ENCODE data around the gene ADM.

ADM gene

GRCh38 chr11:10310301-10310841, 5.5 kb downstream of the ADM start:
- no peak for DNase-seq

DNA sequence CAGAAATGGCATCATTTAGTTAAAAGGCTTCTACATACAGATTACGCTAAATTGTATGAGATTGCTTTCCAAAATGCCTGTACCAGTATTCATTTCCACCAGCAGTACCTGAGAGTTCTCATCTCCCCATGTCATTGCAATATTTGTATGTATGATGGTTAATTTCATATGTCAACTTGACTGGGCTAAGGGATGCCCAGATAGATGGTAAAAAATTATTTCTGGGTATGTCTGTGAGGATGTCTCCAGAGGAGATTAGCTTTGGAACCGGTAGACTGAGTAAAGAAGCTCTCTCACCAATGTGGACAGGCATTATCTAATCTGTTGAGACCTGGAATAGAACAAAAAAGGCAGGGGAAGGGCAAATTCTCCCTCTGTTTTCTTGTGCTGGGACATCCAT, 6.9 kb downstream of the ADM start:
- no peak for DNase-seq

DNA sequence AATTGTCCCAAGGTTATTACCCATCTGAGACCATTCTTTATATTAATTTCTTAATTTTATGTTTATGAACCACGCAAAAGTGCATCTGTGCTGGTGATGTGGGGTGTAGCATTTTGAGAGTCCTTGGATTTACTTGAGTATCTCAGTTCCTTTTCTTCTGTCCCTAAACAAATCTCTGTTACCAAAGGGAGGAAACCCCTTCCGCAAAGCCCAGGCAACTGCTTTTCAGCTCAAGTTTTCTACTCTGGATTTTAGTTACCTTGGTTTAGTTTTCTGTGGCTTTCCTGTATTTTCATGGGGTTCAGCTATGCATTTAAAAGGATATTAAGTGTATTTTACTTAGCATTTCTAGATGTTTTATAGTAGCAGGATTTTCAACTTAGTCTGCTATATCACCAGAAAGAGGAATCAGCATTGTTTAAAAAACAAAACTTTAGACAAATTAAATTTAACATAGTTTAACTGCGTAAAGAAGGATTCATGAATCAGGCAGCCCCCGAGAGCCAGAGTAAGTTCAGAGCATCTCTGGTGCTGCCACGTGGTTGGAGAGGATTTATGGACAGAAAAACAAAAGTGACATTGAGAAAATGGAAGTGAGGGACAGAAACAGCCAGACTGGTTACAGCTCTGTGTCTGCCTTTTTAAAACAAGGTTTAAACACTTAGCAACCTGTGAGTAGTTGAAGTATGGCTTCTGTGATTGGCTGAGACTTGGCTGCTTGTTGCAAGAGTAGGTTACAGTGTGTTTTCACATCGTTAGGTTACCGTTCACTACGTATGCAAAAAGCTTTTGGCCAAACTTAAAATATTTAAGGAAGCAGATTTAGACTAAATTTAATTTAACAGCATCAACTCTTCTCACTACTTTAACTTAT, 9.6 kb downstream of the ADM start:
- no peak for DNase-seq

GRCh38 chr11:10315083-10315482, 10.2 kb downstream of the ADM start:
- DNase-seq, result no peak

DNA sequence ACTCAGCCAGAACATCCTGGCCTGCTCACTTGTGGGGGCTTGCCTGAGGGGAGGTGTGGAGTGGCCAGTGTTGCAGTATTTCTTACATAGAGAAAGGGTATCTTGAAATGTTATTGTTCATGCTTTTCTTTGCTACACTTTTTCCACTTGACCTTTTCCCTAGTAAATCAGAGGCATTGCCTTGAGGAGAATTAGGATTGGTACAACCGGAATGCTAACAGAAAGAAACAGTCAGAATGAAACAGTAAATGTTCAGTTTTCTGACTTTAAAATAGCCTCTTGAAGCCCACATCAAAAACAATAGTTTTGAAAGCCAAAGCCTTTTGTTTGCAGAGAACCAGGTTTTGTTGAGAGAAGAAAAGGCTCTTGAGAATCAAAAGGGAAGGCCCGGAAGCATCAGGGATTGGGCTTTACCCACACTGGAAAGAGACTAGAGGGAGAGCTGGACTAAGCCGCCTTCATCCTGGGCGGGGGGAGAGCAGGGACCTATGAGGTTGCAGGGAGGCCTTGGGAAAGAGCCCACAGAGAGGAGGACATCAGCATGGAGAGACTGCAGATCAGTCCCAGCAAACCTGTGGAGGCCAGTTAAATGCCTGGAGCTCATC, 12.4 kb downstream of the ADM start:
- DNase-seq, result no peak

DNA sequence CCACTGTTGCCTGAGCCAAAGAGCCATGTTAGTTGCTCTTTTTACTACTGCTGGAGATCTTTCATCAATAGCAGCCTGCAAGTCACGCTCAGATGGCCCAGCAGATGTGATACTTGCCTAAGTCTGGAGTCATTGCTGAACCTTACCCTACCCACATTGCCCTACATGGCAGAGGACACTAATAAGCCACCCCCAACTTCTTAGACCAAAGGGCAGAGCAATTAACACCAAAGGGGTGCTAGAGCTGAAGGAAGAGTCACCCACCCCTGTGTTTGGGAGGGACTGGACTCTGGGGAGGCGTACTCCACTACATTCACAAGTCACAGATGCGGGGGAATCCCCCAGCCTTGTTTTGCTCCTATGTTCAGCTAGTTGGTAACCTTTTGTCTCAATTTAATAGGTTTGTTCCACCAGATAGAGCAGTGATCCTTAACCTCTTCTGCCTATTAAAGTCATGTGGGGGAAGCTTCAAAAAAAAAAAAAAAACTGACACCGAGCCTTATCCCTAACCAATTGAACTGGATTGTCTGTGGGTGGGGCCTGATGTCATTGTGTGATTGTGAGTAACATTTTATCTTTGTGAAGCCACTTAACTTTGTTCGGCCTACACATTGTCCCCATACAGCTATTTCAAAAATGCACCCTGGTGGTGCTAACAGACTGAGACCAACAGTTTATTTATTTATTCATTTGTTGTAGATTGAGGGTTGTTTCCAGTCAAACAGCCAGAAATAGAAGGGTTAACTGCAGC, 13.1 kb downstream of the ADM start:
- DNase-seq, result no peak

GRCh38 chr11:10318527-10318802, 13.6 kb downstream of the ADM start:
- DNase-seq, result no peak

DNA sequence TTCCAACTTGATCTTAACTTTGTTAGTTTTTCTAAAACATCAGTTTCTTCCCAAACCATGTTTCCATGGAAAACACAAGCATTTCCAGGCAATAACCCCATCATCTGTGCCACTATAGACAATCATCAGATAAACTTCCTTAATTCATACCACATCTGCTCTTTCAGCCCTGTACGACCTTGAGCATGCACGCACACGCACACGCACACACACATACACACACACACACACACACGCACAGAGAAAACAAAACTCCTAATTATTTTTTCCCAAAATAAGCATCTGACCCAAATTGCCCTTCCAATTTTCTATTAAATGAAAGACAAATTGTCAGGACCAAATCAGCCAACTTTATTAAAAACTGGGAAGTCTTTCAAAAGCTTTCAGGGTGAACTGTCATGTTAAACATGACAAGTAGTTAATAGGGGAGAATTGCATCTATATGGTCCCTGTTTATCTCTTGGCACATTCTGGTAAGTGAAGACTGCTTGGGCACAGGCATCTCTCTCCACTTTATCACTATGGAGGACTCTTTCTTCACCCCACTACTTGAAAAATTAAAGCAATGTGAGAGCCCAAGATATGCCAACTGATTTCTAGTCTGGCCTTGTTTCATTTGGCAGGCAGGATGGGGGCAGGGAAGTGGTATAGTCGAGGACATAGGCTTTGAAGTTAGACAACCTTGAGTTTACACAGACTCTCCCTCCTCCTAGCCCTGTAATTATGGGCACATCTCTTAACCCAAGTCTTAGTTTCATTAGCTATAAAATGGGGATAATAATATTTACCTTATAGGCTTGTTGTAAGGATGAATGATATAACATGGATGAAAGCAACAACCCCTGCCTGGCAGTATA, 15.1 kb downstream of the ADM start:
- no peak for DNase-seq

DNA sequence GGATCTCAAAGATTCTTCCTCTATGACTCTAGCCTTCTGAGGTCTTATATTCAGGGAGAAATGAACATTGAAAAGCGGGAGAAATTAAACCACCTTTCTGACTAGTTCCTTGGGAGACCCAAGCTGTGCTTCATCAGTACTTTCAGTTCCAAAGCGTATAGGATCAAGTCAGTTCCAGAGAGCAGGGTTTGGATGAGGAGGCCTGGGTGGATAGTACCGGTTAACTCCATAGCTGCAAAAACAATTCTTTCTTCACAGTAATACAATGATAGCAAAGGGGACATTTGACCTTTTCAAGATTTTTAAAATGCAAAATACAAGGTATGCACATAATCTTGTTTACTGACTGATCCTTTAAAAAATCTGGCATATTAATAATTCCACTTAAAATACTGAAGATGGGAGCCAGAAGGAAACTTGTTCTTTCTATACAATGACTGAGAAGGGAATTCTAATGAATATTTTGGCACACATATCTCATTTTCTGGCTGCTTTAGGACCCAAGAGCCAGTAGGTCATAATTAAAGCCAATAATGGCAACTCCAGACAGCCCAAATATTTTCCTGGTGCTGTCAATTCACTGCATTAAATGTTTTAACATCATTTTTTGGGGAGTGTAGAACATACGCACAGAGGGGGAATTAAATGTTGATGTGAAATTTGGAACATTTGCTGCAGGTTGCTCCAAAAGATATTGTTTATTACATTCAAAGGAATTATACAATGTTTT, 16.0 kb downstream of the ADM start:
- no peak for DNase-seq

GRCh38 chr11:10322401-10322800, 17.5 kb downstream of the ADM start:
- DNase-seq, result no peak

GRCh38 chr11:10322830-10323792, 18.2 kb downstream of the ADM start:
- no peak for DNase-seq

DNA sequence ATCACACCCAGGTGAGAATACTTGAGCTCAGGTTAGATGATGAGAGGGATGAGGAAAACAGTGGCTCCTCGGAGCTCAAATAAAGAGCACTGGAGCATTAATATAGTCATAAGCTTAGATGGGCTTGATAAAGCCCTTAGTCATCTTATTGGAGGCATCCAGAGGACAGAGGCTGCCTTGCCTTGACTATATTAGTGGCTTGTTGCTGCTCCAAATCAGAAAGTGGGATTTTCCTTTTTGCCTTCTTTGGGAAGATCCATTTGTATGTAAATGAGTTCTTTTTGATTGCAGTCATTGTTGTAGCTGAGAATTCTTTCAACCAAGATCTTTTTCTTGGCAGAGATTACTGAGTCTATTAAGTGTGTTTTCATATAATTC, 18.9 kb downstream of the ADM start:
- no peak for DNase-seq

- no peak for DNase-seq
These were observed 19.6 kb downstream of the ADM start for GRCh38 chr11:10324474-10324873.

- no peak for DNase-seq
These were observed 20.6 kb downstream of the ADM start for GRCh38 chr11:10325277-10326011.

- no peak for DNase-seq
These were observed 21.4 kb downstream of the ADM start for GRCh38 chr11:10326012-10326964.

DNA sequence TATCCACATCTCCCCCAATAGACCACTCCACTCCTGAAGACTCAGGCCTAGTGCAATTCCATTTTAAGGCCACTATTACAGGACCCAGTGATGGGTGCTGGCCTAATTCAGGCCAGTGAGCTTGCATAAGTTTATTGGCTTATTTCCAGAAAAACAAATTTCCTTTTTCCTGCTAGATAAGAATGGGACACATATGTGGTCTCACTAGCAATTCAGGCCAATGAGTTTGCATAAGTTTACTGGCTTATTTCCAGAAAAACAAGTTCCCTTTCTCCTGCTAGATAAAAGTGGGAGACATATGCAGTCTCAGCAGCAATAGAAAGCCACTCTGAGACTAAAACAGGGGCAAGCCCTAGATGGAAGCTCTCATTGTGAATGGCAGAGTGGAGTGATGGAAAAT, 22.4 kb downstream of the ADM start:
- DNase-seq, result no peak

- no peak for DNase-seq
These were observed 23.6 kb downstream of the ADM start for GRCh38 chr11:10328314-10329098.

- DNase-seq, result no peak
These were observed 24.5 kb downstream of the ADM start for GRCh38 chr11:10329356-10329755.
